ENCODE results near the gene GCGR. TPM values are rescaled to one million over a fixed set of nuclear protein-coding genes. Genes with fewer than 3 reads are reported as not detected.

The GCGR gene
- total RNA-seq, 5 donors from 2014 or later (not counting 1 experiment from before 2014, with no cell fraction given) = 0.13 TPM; not detected in 4

DNA sequence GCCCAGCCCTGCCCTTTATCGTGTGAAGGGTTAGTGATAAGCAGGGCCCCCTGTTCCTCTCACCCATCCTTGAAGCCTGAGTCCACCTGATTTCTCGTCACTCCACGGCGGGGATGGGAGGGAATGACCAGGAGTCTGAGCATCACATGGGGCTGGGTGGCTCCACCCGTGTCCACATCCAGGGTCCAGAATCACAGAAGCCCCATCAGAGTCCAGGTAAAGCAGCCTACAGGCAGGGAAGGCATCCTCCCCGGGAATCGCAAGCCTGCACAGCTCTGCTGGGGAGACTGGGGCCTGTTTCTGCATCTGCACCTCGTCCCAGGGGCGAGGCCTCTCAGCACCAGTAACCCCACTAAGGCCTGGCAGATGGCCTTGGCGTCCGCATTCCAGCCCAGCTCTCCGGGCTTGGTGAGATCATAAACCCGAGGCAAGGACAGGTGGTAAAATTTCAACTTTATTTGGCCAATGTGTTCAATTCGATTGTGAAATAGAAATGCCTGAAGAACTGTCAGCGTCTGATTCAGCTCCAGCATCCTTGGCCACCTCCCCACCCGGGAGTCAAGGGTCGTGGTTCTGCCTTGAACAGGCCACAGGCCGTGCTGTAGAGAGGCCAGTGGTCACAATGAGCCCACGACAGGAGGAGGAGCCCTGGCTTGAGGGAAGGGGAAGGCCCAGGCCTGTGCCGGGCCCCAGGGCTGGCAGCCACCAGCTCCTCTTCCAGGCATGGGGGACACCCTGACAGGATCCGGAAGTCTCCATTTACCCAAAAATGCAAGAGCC is 39.0 kb downstream of the GCGR start:
- H3K4me3 ChIP-seq (ENCODE audit: control insufficient read depth in 1 of 2, extremely low read depth in 1 of 2, low read length in 1 of 2) = no peak overlapping the region
- ATAC-seq (replicated peaks in 1 of 4) = no peak
- Mint-ChIP-seq H3K4me1 (no peaks in the 10 kb centered on the region), H3K9me3 (no peaks in the 10 kb centered on the region), H3K27ac (peak overlapping the region in 1 of 2 donors; percentile 52), H3K4me3 (no peak overlapping the region), H3K27me3 (no peaks in the 10 kb centered on the region), H3K36me3 (peaks cover 20% of the 10 kb centered on the region)
- no peaks in the 10 kb centered on the region for H3K9me3 ChIP-seq
- CTCF ChIA-PET = no interaction called here
- H3K27ac ChIP-seq (ENCODE audit: low read length) = no peak overlapping the region
- no peak for DNase-seq
- peaks cover 15 to 51% of the 10 kb centered on the region in 2 donors for H3K36me3 ChIP-seq (ENCODE audit: control insufficient read depth in 2 of 2, extremely low read depth in 1 of 2, insufficient read depth in 1 of 2, low read length in 1 of 2)
- POLR2A ChIA-PET = no interaction called here
- no peaks in the 10 kb centered on the region for H3K27me3 ChIP-seq (replicated peaks in 1 of 2; ENCODE audit: control insufficient read depth in 2 of 2, extremely low read depth in 1 of 2, insufficient read depth in 2 of 2, low read length in 1 of 2)
- WGBS (ENCODE audit: insufficient coverage) = 91% methylated on average over 19 of the region's 21 CpGs
- H3K4me1 ChIP-seq (ENCODE audit: control insufficient read depth in 1 of 2, extremely low read depth in 1 of 2, insufficient read depth in 2 of 2, low read length in 2 of 2) = no peaks in the 10 kb centered on the region

- CTCF ChIA-PET = no interaction called here
- no peaks in the 10 kb centered on the region for H3K9me3 ChIP-seq
- no peaks in the 10 kb centered on the region for H3K27me3 ChIP-seq (replicated peaks in 1 of 2; ENCODE audit: control insufficient read depth in 2 of 2, extremely low read depth in 1 of 2, insufficient read depth in 2 of 2, low read length in 1 of 2)
- H3K36me3 ChIP-seq (ENCODE audit: control insufficient read depth in 2 of 2, extremely low read depth in 1 of 2, insufficient read depth in 1 of 2, low read length in 1 of 2) = peaks cover 15 to 55% of the 10 kb centered on the region in 2 donors
- H3K4me1 ChIP-seq (ENCODE audit: control insufficient read depth in 1 of 2, extremely low read depth in 1 of 2, insufficient read depth in 2 of 2, low read length in 2 of 2) = no peaks in the 10 kb centered on the region
- ATAC-seq (replicated peaks in 1 of 4) (no peak), DNase-seq (no peak)
- no peaks in the 10 kb centered on the region for H3K9me3 Mint-ChIP-seq
- H3K4me1 Mint-ChIP-seq = no peaks in the 10 kb centered on the region
- no peak overlapping the region for H3K27ac Mint-ChIP-seq
- H3K27ac ChIP-seq (ENCODE audit: low read length) = no peak overlapping the region
- WGBS (ENCODE audit: insufficient coverage) = 93% methylated on average over 26 of the region's 30 CpGs
- H3K4me3 ChIP-seq (ENCODE audit: control insufficient read depth in 1 of 2, extremely low read depth in 1 of 2, low read length in 1 of 2) = no peak overlapping the region
- POLR2A ChIA-PET = no interaction called here
- H3K4me3 Mint-ChIP-seq = no peak overlapping the region
- H3K36me3 Mint-ChIP-seq = peaks cover 20% of the 10 kb centered on the region
- H3K27me3 Mint-ChIP-seq = no peaks in the 10 kb centered on the region
Observed at GRCh38 chr17:81843713-81844326, 39.9 kb downstream of the GCGR start.

DNA sequence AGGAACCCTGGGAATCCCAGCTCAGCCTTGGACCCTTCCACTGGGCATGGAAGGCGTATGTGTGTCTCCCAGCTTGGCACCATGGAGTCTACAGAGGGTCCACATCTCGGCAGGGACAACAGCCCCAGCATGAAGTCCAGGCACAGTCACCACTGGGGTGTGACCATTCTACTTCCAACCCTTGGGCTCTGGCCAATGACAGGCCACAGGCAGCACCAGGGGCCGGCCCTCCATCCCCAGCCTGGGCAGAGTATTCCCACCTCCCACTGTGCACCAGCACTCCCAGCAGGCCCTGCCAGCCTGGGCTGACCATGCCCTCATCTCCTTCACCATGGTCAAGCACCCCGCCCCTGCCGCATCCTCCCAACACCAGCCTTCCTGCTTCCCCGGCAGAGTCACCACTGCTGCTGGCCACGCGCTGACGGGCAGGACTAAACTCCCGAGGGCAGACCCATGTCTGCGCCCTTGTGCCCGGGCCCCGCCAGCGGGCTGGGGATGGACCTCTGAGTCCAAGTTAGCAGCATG is 40.4 kb downstream of the GCGR start:
- Histone ChIP-seq H3K27me3 (replicated peaks in 1 of 2; ENCODE audit: control insufficient read depth in 2 of 2, extremely low read depth in 1 of 2, insufficient read depth in 2 of 2, low read length in 1 of 2) (no peaks in the 10 kb centered on the region), H3K4me1 (ENCODE audit: control insufficient read depth in 1 of 2, extremely low read depth in 1 of 2, insufficient read depth in 2 of 2, low read length in 2 of 2) (no peaks in the 10 kb centered on the region), H3K36me3 (ENCODE audit: control insufficient read depth in 2 of 2, extremely low read depth in 1 of 2, insufficient read depth in 1 of 2, low read length in 1 of 2) (peaks cover 15 to 55% of the 10 kb centered on the region in 2 donors), H3K9me3 (no peaks in the 10 kb centered on the region), H3K4me3 (ENCODE audit: control insufficient read depth in 1 of 2, extremely low read depth in 1 of 2, low read length in 1 of 2) (no peak overlapping the region), H3K27ac (ENCODE audit: low read length) (no peak overlapping the region)
- no peak for ATAC-seq (replicated peaks in 1 of 4)
- Mint-ChIP-seq H3K36me3 (peaks cover 20% of the 10 kb centered on the region), H3K4me3 (no peak overlapping the region), H3K9me3 (no peaks in the 10 kb centered on the region), H3K4me1 (no peaks in the 10 kb centered on the region), H3K27me3 (no peaks in the 10 kb centered on the region), H3K27ac (no peak overlapping the region)
- POLR2A ChIA-PET = no interaction called here
- CTCF ChIA-PET = no interaction called here
- no peak for DNase-seq
- 97% methylated on average over 14 of the region's 14 CpGs for WGBS (ENCODE audit: insufficient coverage)

DNA sequence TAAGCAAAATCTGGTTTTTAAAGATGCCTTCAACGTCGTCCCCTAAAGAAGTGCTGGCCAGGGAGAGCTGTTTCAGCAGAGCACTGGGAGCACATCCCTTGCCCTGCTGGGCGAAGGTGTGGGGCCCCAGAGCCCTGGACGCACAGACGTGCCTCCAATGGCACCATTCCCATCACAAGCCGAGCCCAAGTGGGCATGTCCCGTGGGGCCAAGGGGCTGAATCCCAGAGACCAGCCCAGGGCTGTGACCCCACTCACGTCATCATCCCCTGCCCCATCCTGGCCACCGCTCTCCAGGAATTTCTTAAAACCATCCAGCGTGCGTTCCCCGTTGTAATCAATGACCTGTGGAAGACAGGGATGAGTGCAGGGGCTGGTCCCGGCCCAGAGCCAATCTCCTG is 40.9 kb downstream of the GCGR start:
- Histone ChIP-seq H3K4me3 (ENCODE audit: control insufficient read depth in 1 of 2, extremely low read depth in 1 of 2, low read length in 1 of 2) (no peak overlapping the region), H3K9me3 (no peaks in the 10 kb centered on the region), H3K4me1 (ENCODE audit: control insufficient read depth in 1 of 2, extremely low read depth in 1 of 2, insufficient read depth in 2 of 2, low read length in 2 of 2) (no peaks in the 10 kb centered on the region), H3K36me3 (ENCODE audit: control insufficient read depth in 2 of 2, extremely low read depth in 1 of 2, insufficient read depth in 1 of 2, low read length in 1 of 2) (peaks cover 15 to 55% of the 10 kb centered on the region in 2 donors), H3K27me3 (replicated peaks in 1 of 2; ENCODE audit: control insufficient read depth in 2 of 2, extremely low read depth in 1 of 2, insufficient read depth in 2 of 2, low read length in 1 of 2) (no peaks in the 10 kb centered on the region), H3K27ac (ENCODE audit: low read length) (no peak overlapping the region)
- no peaks in the 10 kb centered on the region for H3K27me3 Mint-ChIP-seq
- DNase-seq (no peak), ATAC-seq (replicated peaks in 1 of 4) (no peak)
- peaks cover 20% of the 10 kb centered on the region for H3K36me3 Mint-ChIP-seq
- 97% methylated on average over 7 of the region's 13 CpGs for WGBS (ENCODE audit: insufficient coverage)
- POLR2A ChIA-PET = no interaction called here
- H3K9me3 Mint-ChIP-seq = no peaks in the 10 kb centered on the region
- no peak overlapping the region for H3K27ac Mint-ChIP-seq
- CTCF ChIA-PET = no interaction called here
- H3K4me3 Mint-ChIP-seq = no peak overlapping the region
- H3K4me1 Mint-ChIP-seq = no peaks in the 10 kb centered on the region

- Mint-ChIP-seq H3K4me3 (no peak overlapping the region), H3K27ac (no peak overlapping the region), H3K27me3 (no peaks in the 10 kb centered on the region), H3K4me1 (no peaks in the 10 kb centered on the region), H3K36me3 (peaks cover 20% of the 10 kb centered on the region), H3K9me3 (no peaks in the 10 kb centered on the region)
- no peaks in the 10 kb centered on the region for H3K4me1 ChIP-seq (ENCODE audit: control insufficient read depth in 1 of 2, extremely low read depth in 1 of 2, insufficient read depth in 2 of 2, low read length in 2 of 2)
- H3K36me3 ChIP-seq (ENCODE audit: control insufficient read depth in 2 of 2, extremely low read depth in 1 of 2, insufficient read depth in 1 of 2, low read length in 1 of 2) = peaks cover 15 to 55% of the 10 kb centered on the region in 2 donors
- ATAC-seq (replicated peaks in 1 of 4) = no peak
- ChIA-PET POLR2A (no interaction called here), CTCF (no interaction called here)
- H3K4me3 ChIP-seq (ENCODE audit: control insufficient read depth in 1 of 2, extremely low read depth in 1 of 2, low read length in 1 of 2) = no peak overlapping the region
- no peaks in the 10 kb centered on the region for H3K27me3 ChIP-seq (replicated peaks in 1 of 2; ENCODE audit: control insufficient read depth in 2 of 2, extremely low read depth in 1 of 2, insufficient read depth in 2 of 2, low read length in 1 of 2)
- DNase-seq = no peak
- H3K27ac ChIP-seq (ENCODE audit: low read length) = no peak overlapping the region
- WGBS (ENCODE audit: insufficient coverage) = 97% methylated on average over 11 of the region's 13 CpGs
- no peaks in the 10 kb centered on the region for H3K9me3 ChIP-seq
Observed at GRCh38 chr17:81845361-81845760, 41.4 kb downstream of the GCGR start.

DNA sequence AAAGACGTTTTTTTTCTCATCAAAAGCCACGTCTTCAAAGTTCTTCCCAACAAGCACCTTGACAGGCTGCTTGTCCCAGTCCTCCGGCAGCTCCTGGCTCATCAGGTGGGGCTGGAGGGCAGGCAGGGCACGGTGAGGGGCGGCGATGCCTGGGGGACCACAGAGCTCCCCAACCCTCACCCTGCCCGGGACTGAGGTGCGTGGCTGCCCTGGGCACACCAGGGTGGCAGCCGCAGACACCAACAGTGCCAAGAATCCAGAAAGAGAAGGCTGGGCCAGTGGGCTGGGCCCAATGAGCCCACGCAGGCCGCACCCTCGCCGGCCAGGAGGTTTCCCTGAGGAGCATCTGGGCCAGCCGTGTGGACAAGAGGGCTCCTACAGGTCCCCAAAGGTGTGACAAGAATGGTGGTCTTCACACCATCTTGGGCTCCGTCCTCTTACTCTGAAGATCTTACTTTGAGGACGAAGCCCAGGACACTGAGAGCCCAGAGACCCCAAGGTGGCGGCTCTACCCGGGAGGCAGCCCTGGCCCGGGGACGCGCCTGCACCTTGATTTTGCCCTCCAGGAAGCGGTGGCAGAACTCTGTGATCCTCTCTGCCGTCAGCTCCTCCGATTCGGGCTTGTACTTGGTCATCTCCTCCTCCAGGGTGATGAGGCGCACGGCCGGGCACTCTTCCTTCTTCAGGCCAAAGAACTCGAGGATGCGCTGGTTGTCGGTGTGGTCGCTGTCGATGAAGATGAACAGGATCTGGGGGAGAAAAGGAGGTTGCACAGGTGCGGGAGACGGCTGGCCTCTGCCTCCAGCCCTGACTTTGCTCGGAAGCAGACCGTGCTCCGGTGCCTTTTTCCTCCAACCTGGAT is 42.2 kb downstream of the GCGR start:
- Mint-ChIP-seq H3K27me3 (no peaks in the 10 kb centered on the region), H3K9me3 (no peaks in the 10 kb centered on the region), H3K4me3 (no peak overlapping the region), H3K4me1 (no peaks in the 10 kb centered on the region), H3K27ac (no peak overlapping the region), H3K36me3 (peaks cover 20% of the 10 kb centered on the region)
- no peaks in the 10 kb centered on the region for H3K4me1 ChIP-seq (ENCODE audit: control insufficient read depth in 1 of 2, extremely low read depth in 1 of 2, insufficient read depth in 2 of 2, low read length in 2 of 2)
- WGBS (ENCODE audit: insufficient coverage) = 97% methylated on average over 28 of the region's 38 CpGs
- H3K27ac ChIP-seq (ENCODE audit: low read length) = no peak overlapping the region
- ATAC-seq (replicated peaks in 1 of 4) (no peak), DNase-seq (no peak)
- peaks cover 15 to 56% of the 10 kb centered on the region in 2 donors for H3K36me3 ChIP-seq (ENCODE audit: control insufficient read depth in 2 of 2, extremely low read depth in 1 of 2, insufficient read depth in 1 of 2, low read length in 1 of 2)
- H3K27me3 ChIP-seq (replicated peaks in 1 of 2; ENCODE audit: control insufficient read depth in 2 of 2, extremely low read depth in 1 of 2, insufficient read depth in 2 of 2, low read length in 1 of 2) = no peaks in the 10 kb centered on the region
- no peak overlapping the region for H3K4me3 ChIP-seq (ENCODE audit: control insufficient read depth in 1 of 2, extremely low read depth in 1 of 2, low read length in 1 of 2)
- no peaks in the 10 kb centered on the region for H3K9me3 ChIP-seq
- CTCF ChIA-PET = no interaction called here
- POLR2A ChIA-PET = no interaction called here
